PC-3 (cell line): ENCODE data around the gene SP140L.

ENCODE experiments used
- EZH2 ChIP-seq: fragments of 300-600 bp; sonication (generic); IDR thresholded peaks from one replicate; pipeline ENCODE4 v1.6.1; 2017; ENCODE audit warnings: antibody characterized with exemption, mild to moderate bottlenecking, low read length; ENCODE audit not compliant: unreplicated experiment
- EZH2phosphoT487 ChIP-seq: fragments of 300-600 bp; sonication (generic); IDR thresholded peaks from 2 replicates; pipeline ENCODE4 v1.6.1; 2018; ENCODE audit warnings: mild to moderate bottlenecking, antibody characterized with exemption, low read length, borderline replicate concordance
- TF ChIP-seq, protein P1 (sequence below): fragments of 300-600 bp; sonication (generic); conservative IDR thresholded peaks from 2 replicates; pipeline ENCODE4 v1.5.1; 2017; ENCODE audit warnings: antibody characterized with exemption, low read depth, mild to moderate bottlenecking, low read length

DNA sequence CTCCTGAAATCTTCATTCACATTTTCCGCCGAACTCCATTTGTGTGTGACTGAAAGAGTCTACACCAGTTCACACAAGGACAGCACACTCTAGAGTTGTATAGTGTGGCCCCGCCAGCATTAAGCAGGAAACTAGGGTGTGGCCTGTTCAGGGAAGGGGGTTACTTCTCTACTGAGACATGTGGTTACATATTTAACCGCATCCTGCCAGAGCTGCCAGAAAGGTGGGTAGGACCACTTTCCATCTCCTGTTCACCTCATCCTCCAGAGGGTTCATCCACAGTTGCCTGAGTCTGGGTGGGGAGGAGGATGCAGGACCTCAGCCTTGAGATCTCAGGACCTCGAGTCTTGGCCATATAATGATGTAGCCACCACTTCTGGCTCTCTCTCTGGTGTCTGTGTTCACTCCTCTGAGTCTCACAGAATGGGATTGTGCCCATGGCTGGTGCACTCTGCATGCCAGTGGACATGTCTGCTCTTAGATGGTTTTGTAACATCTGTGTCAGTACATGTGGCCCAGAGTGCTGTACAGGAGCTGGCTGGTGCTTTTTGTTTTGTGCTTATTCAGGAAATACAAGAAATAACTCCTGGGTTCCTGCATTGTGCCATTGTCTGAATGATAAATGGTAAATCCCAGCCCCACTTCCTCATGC, 7.7 kb upstream of the SP140L start:
- TF ChIP-seq, protein P1, sequence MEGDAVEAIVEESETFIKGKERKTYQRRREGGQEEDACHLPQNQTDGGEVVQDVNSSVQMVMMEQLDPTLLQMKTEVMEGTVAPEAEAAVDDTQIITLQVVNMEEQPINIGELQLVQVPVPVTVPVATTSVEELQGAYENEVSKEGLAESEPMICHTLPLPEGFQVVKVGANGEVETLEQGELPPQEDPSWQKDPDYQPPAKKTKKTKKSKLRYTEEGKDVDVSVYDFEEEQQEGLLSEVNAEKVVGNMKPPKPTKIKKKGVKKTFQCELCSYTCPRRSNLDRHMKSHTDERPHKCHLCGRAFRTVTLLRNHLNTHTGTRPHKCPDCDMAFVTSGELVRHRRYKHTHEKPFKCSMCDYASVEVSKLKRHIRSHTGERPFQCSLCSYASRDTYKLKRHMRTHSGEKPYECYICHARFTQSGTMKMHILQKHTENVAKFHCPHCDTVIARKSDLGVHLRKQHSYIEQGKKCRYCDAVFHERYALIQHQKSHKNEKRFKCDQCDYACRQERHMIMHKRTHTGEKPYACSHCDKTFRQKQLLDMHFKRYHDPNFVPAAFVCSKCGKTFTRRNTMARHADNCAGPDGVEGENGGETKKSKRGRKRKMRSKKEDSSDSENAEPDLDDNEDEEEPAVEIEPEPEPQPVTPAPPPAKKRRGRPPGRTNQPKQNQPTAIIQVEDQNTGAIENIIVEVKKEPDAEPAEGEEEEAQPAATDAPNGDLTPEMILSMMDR, result no peak
- no peak for TF ChIP-seq EZH2
- no peak for TF ChIP-seq EZH2phosphoT487
